VCaP (cell line): ENCODE results near the gene IREB2.

Source experiments
- H3K27ac ChIP-seq: fragments of 450-650 bp; 2 replicates; pipeline ENCODE4 v1.5.1; 2017
- CTCF ChIP-seq: fragments of 450-650 bp; conservative IDR thresholded peaks from 2 replicates; pipeline ENCODE4 v1.5.1; 2017; ENCODE audit warnings: mild to moderate bottlenecking, moderate library complexity

IREB2 gene

GRCh38 chr15:78481917-78482316, 43.9 kb downstream of the IREB2 start:
- no peak for TF ChIP-seq CTCF
- peak overlapping the region; percentile 6; the same call in 1 of the 2 replicates for H3K27ac ChIP-seq

GRCh38 chr15:78492872-78493271, 54.9 kb downstream of the IREB2 start:
- H3K27ac ChIP-seq: peak overlapping the region; percentile 34
- TF ChIP-seq CTCF: no peak

- no peak for TF ChIP-seq CTCF
- no peak overlapping the region for H3K27ac ChIP-seq
These were observed 63.8 kb downstream of the IREB2 start for GRCh38 chr15:78501857-78502256.

GRCh38 chr15:78502641-78503040, 64.6 kb downstream of the IREB2 start:
- H3K27ac ChIP-seq: no peak overlapping the region
- TF ChIP-seq CTCF: no peak

- H3K27ac ChIP-seq: peak within 1 kb of the TSS; percentile 72
These were observed 69.2 kb downstream of the IREB2 start, which contains the start of gene HYKK for GRCh38 chr15:78506971-78507830. Gene HYKK, plus strand, starts transcription at chr15:78507577. Its CDS starts 5,512 bp downstream, at chr15:78513089.

GRCh38 chr15:78507831-78508160, 69.8 kb downstream of the IREB2 start:
- H3K27ac ChIP-seq: peak overlapping the region; percentile 72
- TF ChIP-seq CTCF: no peak

More at GRCh38 chr15:78506971-78507830, 69.2 kb downstream of the IREB2 start, which contains the start of gene HYKK:
- TF ChIP-seq CTCF: peak; percentile 43; the same call in 1 of the 2 replicates

- peak overlapping the region; percentile 72 for H3K27ac ChIP-seq
- TF ChIP-seq CTCF: no peak
These were observed 70.3 kb downstream of the IREB2 start for GRCh38 chr15:78508272-78508671.
